ENCODE results near the gene MSMO1.

DNA sequence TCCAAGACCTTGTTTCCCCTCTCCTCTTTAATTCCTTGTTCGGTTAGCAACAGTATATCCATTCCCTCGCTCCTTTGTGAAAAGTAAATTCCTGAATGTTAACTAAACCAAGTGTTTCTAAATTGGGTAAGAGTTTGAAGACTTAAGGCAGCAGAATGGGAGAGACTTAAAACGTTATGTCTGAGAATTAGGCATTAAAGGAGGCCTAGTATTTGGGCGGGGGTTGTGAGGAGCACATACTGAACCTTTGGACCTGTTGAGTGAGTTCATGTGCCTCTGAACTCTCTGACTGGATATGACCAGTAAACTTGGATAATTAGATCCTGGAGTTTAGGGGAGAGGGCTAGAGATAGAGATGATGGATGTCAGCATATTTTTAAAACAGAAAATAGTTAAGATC, 1.2 kb downstream of the MSMO1 start:
- no peak for TF ChIP-seq CTCF (IDR thresholded peaks at IDR 0.05; ENCODE audit: poor library complexity, severe bottlenecking)
- TF ChIP-seq EP300 (conservative IDR thresholded peaks at IDR 0.05; ENCODE audit: poor library complexity, severe bottlenecking) = no peak
- no peak for TF ChIP-seq MXI1 (conservative IDR thresholded peaks at IDR 0.05; ENCODE audit: poor library complexity, severe bottlenecking)
- no peak for TF ChIP-seq EZH2 (IDR thresholded peaks at IDR 0.05; ENCODE audit: borderline replicate concordance, insufficient read depth, low read length, poor library complexity, severe bottlenecking)
- no peak for TF ChIP-seq POLR2AphosphoS5 (IDR thresholded peaks at IDR 0.05)
- TF ChIP-seq TAF1 (IDR thresholded peaks at IDR 0.05; ENCODE audit: low read depth) = no peak
- TF ChIP-seq RAD21 (conservative IDR thresholded peaks at IDR 0.05) = no peak
- TF ChIP-seq REST (IDR thresholded peaks at IDR 0.05; ENCODE audit: borderline replicate concordance) = no peak
- no peak for TF ChIP-seq SMC3 (conservative IDR thresholded peaks at IDR 0.05; ENCODE audit: poor library complexity)

Measured in neural cell (in vitro differentiated cells).